ENCODE results near the gene MRPS22. TPM values are rescaled to one million over a fixed set of nuclear protein-coding genes. Genes with fewer than 3 reads are reported as not detected.
A peak's percentile ranks its signal among the peaks of the same experiment; 100 is the strongest.

The MRPS22 gene
- total RNA-seq, 1 experiment from 2014 or later: 82.4 TPM

DNA sequence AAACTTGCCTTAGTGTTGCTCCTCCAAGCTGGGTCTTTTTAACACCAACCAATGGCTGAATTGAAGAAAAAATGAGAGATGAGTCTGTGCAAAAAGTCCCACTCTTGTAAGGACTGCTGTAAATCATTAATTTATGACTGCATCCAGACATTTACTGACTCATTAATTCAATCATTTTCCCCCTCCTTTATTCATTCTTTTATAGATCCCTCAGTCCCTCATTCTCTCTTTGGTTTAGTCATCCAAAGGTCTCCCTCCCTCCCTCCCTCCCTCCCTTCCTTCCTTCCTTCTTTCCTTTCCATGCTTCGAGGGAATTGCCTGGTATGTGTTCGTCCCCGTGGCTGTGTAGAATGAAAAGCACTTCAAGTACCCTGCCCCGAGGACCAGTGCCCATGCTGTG, 35.3 kb upstream of the MRPS22 start:
- no peaks in the 10 kb centered on the region for H3K36me3 Mint-ChIP-seq (ENCODE audit: insufficient read depth, unreplicated experiment)
- peaks cover 70% of the 10 kb centered on the region for H3K4me1 Mint-ChIP-seq (ENCODE audit: low read depth, unreplicated experiment)
- TF ChIP-seq, protein P1, sequence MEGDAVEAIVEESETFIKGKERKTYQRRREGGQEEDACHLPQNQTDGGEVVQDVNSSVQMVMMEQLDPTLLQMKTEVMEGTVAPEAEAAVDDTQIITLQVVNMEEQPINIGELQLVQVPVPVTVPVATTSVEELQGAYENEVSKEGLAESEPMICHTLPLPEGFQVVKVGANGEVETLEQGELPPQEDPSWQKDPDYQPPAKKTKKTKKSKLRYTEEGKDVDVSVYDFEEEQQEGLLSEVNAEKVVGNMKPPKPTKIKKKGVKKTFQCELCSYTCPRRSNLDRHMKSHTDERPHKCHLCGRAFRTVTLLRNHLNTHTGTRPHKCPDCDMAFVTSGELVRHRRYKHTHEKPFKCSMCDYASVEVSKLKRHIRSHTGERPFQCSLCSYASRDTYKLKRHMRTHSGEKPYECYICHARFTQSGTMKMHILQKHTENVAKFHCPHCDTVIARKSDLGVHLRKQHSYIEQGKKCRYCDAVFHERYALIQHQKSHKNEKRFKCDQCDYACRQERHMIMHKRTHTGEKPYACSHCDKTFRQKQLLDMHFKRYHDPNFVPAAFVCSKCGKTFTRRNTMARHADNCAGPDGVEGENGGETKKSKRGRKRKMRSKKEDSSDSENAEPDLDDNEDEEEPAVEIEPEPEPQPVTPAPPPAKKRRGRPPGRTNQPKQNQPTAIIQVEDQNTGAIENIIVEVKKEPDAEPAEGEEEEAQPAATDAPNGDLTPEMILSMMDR (IDR thresholded peaks at IDR 0.05; ENCODE audit: unreplicated experiment): no peak
- no peaks in the 10 kb centered on the region for H3K9me3 Mint-ChIP-seq (ENCODE audit: low read depth, unreplicated experiment)
- intact Hi-C loops (cut with micrococcal nuclease; ENCODE audit: unreplicated experiment): no loop called here
- peak overlapping the region; percentile 47 for H3K27ac Mint-ChIP-seq (ENCODE audit: unreplicated experiment)
- DNase-seq: no peak
- peak overlapping the region; percentile 18 for H3K4me3 Mint-ChIP-seq (ENCODE audit: low read depth, unreplicated experiment)
- CTCF ChIA-PET: interaction anchor here (2.2 kb wide), 1 partner anchor 20 kb away, joined by 6 read pairs; no protein-coding TSS in a partner anchor
- H3K27me3 Mint-ChIP-seq (ENCODE audit: unreplicated experiment): no peaks in the 10 kb centered on the region
- BruUV-seq (replicated peaks): no TSS peak

DNA sequence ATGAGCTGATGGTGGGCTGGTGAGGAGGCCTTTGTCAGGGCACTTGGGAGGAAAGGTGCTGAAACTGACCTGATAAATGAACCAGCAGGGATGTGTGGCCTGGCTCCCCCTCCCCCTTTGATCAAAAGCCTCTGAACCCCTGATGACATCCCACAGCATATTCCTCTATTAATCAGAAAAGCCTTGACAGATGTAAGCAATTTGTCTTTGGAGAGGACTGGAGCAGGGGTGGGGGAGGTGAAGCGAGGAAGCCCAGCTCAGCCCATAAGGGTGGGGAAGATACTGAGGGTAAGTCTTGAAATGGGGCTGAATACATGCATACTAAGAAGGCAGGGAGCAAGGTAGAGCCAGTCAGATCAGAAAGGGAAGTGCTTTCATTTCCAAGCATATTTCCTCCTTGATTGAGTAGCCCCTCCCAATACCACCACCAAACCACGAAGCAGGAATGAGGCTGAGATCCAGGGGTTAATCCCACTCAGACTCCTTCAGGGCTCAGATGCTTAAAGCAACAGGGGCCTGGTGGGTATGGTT, 34.7 kb upstream of the MRPS22 start:
- Mint-ChIP-seq H3K27me3 (ENCODE audit: unreplicated experiment) (no peaks in the 10 kb centered on the region), H3K4me1 (ENCODE audit: low read depth, unreplicated experiment) (peaks cover 67% of the 10 kb centered on the region), H3K4me3 (ENCODE audit: low read depth, unreplicated experiment) (no peak overlapping the region), H3K36me3 (ENCODE audit: insufficient read depth, unreplicated experiment) (no peaks in the 10 kb centered on the region), H3K27ac (ENCODE audit: unreplicated experiment) (peak overlapping the region; percentile 47), H3K9me3 (ENCODE audit: low read depth, unreplicated experiment) (no peaks in the 10 kb centered on the region)
- TF ChIP-seq, protein P1 (IDR thresholded peaks at IDR 0.05; ENCODE audit: unreplicated experiment): no peak
- CTCF ChIA-PET: interaction anchor here (1.9 to 2.2 kb wide), 2 partner anchors 20 to 197 kb away, joined by 4 to 6 read pairs; no protein-coding TSS in a partner anchor
- BruUV-seq (replicated peaks): no TSS peak
- intact Hi-C loops (cut with micrococcal nuclease; ENCODE audit: unreplicated experiment): no loop called here
- DNase-seq: no peak

DNA sequence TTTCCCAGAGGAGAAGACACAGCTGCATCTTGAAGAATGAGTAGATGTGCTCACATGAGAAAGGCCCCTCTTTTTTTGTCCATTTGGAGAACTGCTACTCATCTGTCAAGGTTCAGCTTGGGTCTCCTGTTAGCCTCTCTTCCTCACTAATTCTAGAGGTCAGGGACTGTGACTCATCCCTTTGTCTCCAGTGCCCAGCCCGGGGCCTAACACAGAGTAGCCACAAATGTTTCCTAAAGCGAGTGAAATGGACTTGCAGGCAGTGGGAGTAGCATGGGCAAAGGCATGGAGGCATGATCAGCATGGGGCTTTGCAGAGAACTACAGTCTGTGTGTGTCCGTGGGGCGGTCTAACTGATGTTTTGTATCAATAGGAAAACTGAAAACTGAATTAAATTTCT, 33.9 kb upstream of the MRPS22 start:
- peaks cover 62% of the 10 kb centered on the region for H3K4me1 Mint-ChIP-seq (ENCODE audit: low read depth, unreplicated experiment)
- DNase-seq: no peak

DNA sequence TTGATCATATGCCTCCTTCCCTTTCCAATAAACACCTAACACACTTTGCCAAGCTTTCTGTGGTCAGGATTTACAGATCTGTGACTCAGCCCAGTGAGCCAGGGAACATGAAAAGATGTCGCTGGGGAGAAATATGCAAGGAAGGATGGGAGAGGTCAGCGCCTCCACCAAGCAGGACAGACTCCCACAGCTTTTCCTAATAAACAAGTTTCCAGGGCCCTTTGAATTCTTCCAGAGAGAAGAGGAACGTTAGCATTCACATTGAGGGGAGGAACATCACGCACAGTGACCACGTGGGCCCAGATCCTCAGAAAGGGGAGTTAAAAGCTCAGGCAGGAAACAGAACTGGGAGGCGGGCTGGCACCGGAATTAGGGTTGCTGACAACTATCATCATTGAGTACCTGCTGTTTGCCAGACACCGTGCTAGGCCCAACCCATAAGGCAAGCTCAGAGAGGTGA, 33.3 kb upstream of the MRPS22 start:
- Mint-ChIP-seq H3K27ac (ENCODE audit: unreplicated experiment) (no peak overlapping the region), H3K36me3 (ENCODE audit: insufficient read depth, unreplicated experiment) (no peaks in the 10 kb centered on the region), H3K4me1 (ENCODE audit: low read depth, unreplicated experiment) (peaks cover 62% of the 10 kb centered on the region), H3K4me3 (ENCODE audit: low read depth, unreplicated experiment) (no peak overlapping the region), H3K9me3 (ENCODE audit: low read depth, unreplicated experiment) (no peaks in the 10 kb centered on the region), H3K27me3 (ENCODE audit: unreplicated experiment) (no peaks in the 10 kb centered on the region)
- intact Hi-C loops (cut with micrococcal nuclease; ENCODE audit: unreplicated experiment): no loop called here
- no peak for DNase-seq
- TF ChIP-seq, protein P1 (IDR thresholded peaks at IDR 0.05; ENCODE audit: unreplicated experiment): no peak
- no TSS peak for BruUV-seq (replicated peaks)
- CTCF ChIA-PET: interaction anchor here (0.8 to 1.9 kb wide), 4 partner anchors 8 to 387 kb away, joined by 3 to 7 read pairs (median 4); no protein-coding TSS in a partner anchor

More for the DNA sequence above, 33.9 kb upstream of the MRPS22 start:
- TF ChIP-seq, protein P1 (IDR thresholded peaks at IDR 0.05; ENCODE audit: unreplicated experiment): no peak
- no peak overlapping the region for H3K4me3 Mint-ChIP-seq (ENCODE audit: low read depth, unreplicated experiment)
- H3K9me3 Mint-ChIP-seq (ENCODE audit: low read depth, unreplicated experiment): no peaks in the 10 kb centered on the region
- CTCF ChIA-PET: interaction anchor here (1.6 to 2.2 kb wide), 3 partner anchors 8 to 198 kb away, joined by 4 to 7 read pairs (median 6); no protein-coding TSS in a partner anchor
- H3K36me3 Mint-ChIP-seq (ENCODE audit: insufficient read depth, unreplicated experiment): no peaks in the 10 kb centered on the region
- no peak overlapping the region for H3K27ac Mint-ChIP-seq (ENCODE audit: unreplicated experiment)
- no peaks in the 10 kb centered on the region for H3K27me3 Mint-ChIP-seq (ENCODE audit: unreplicated experiment)
- no TSS peak for BruUV-seq (replicated peaks)
- intact Hi-C loops (cut with micrococcal nuclease; ENCODE audit: unreplicated experiment): no loop called here

All from Calu3 (cell line).